ENCODE measurements around the gene PARP1. TPM values are rescaled to one million over a fixed set of nuclear protein-coding genes. Genes with fewer than 3 reads are reported as not detected.

Gene PARP1
- polyA plus RNA-seq, 1 experiment: 111 TPM

DNA sequence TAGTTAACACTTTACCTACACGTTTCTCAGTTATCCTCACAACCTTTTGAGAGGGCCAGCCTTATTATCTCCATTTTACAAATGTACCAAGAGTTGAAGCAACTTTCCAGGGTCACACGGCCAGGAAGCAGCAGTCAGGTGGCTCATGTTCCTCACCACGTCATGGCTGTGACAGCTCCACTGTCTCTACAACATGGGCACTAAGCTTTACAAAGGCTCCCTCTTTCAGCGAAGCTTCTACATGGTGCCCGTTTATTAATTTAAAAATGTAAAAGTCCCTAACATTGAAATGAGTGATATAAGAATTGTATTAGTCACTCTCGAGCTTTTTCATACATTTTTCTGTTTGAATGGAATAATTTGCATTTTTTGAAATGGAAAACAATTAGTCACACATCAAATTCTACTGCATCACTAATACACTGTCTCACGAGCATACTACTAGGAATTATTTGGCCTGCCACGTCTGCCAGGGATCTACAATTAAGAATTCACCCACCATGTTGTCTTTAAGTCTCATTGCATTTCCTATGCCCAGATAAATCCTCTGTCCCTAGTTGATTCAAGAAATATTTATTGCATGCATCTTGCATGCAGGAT is 70.5 kb downstream of the PARP1 start:
- Histone ChIP-seq H3K27me3 (ENCODE audit: control insufficient read depth, insufficient read depth, low read length) (peaks cover 15% of the 10 kb centered on the region), H3K27ac (ENCODE audit: low read depth, low read length) (no peak overlapping the region), H3K9me3 (ENCODE audit: control insufficient read depth, insufficient read depth, low read length) (no peaks in the 10 kb centered on the region), H3K4me3 (ENCODE audit: low read depth, low read length) (no peak overlapping the region)
- CTCF ChIA-PET: no interaction called here
- TF ChIP-seq, protein P1, sequence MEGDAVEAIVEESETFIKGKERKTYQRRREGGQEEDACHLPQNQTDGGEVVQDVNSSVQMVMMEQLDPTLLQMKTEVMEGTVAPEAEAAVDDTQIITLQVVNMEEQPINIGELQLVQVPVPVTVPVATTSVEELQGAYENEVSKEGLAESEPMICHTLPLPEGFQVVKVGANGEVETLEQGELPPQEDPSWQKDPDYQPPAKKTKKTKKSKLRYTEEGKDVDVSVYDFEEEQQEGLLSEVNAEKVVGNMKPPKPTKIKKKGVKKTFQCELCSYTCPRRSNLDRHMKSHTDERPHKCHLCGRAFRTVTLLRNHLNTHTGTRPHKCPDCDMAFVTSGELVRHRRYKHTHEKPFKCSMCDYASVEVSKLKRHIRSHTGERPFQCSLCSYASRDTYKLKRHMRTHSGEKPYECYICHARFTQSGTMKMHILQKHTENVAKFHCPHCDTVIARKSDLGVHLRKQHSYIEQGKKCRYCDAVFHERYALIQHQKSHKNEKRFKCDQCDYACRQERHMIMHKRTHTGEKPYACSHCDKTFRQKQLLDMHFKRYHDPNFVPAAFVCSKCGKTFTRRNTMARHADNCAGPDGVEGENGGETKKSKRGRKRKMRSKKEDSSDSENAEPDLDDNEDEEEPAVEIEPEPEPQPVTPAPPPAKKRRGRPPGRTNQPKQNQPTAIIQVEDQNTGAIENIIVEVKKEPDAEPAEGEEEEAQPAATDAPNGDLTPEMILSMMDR (IDR thresholded peaks at IDR 0.05; ENCODE audit: low read depth, low read length): no peak
- no peak for DNase-seq (ENCODE audit: low read depth, low spot score)
- POLR2A ChIA-PET: no interaction called here

DNA sequence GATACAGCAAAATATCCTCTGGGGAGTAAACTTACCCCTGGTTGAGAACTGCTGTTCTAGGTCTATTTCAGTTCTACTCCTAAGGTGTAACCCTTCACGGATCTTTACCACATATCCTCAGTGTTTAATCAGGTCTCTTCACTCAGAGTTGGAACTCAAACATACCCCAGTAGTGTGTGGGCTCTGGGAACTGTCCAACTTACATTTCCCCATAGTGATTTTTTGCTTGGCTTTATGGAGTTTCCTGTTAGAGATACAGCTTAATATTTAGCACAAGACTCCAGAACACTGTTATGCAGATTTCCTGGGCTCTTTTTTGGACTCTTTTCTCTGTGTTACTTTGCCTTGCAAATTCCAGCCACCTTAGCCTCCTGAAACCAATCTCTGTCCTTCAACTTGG is 72.2 kb downstream of the PARP1 start:
- ChIA-PET POLR2A (no interaction called here), CTCF (interaction anchor here (1.0 kb wide), 1 partner anchor 210 kb away, joined by 3 read pairs; no protein-coding TSS in a partner anchor)
- Histone ChIP-seq H3K27me3 (ENCODE audit: control insufficient read depth, insufficient read depth, low read length) (peaks cover 15% of the 10 kb centered on the region), H3K4me3 (ENCODE audit: low read depth, low read length) (no peak overlapping the region), H3K9me3 (ENCODE audit: control insufficient read depth, insufficient read depth, low read length) (no peaks in the 10 kb centered on the region), H3K27ac (ENCODE audit: low read depth, low read length) (no peak overlapping the region)
- TF ChIP-seq, protein P1 (IDR thresholded peaks at IDR 0.05; ENCODE audit: low read depth, low read length): no peak
- no peak for DNase-seq (ENCODE audit: low read depth, low spot score)

DNA sequence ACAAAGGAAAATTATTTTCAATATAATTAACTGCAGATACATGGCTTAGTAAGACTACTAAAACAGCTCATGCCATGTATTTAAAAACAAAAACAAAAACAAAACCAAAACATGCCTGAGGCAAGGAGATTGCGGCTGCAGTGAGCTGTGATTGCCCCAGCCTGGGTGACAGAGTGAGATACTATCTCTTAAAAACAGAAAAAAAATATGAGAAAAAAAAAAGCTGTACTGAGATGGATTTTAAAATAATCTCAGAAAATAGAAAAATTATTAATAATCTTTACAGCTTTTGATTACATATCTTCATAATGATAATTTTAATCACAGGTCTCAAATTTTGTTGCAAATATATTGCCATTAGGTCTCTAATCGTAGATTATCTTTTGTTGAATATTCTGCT is 74.9 kb downstream of the PARP1 start:
- no peak for DNase-seq (ENCODE audit: low read depth, low spot score)
- POLR2A ChIA-PET: no interaction called here
- H3K27me3 ChIP-seq (ENCODE audit: control insufficient read depth, insufficient read depth, low read length): peaks cover 11% of the 10 kb centered on the region
- peak overlapping the region; percentile 38 for H3K4me3 ChIP-seq (ENCODE audit: low read depth, low read length)
- CTCF ChIA-PET: interaction anchor here (0.7 to 3.1 kb wide), 11 partner anchors 19 to 268 kb away, joined by 3 to 27 read pairs (median 5); partner anchors contain the start of gene LIN9
- H3K27ac ChIP-seq (ENCODE audit: low read depth, low read length): no peak overlapping the region
- H3K9me3 ChIP-seq (ENCODE audit: control insufficient read depth, insufficient read depth, low read length): no peaks in the 10 kb centered on the region
- TF ChIP-seq, protein P1 (IDR thresholded peaks at IDR 0.05; ENCODE audit: low read depth, low read length): no peak

DNA sequence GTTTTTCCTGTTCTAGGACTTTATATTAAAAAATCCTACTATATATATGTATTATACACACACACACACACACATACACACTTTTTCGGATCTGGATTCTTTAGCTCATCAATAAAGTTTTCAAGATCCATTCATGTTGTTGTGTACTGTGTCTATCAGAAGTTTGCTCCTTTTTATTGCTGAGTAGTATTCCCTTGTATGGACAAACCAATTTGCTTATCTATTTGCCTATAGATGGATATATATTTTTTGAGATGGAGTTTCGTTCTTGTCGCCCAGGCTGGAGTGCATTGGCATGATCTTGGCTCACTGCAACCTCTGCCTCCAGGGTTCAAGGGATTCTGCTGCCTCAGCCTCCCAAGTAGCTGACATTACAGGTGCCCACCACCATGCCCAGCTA is 78.7 kb downstream of the PARP1 start:
- H3K27ac ChIP-seq (ENCODE audit: low read depth, low read length): no peak overlapping the region
- H3K4me3 ChIP-seq (ENCODE audit: low read depth, low read length): no peak overlapping the region
- ChIA-PET CTCF (interaction anchor here (2.6 kb wide), 1 partner anchor 204 kb away, joined by 12 read pairs; no protein-coding TSS in a partner anchor), POLR2A (no interaction called here)
- peaks cover 2% of the 10 kb centered on the region for H3K27me3 ChIP-seq (ENCODE audit: control insufficient read depth, insufficient read depth, low read length)
- no peaks in the 10 kb centered on the region for H3K9me3 ChIP-seq (ENCODE audit: control insufficient read depth, insufficient read depth, low read length)
- TF ChIP-seq, protein P1 (IDR thresholded peaks at IDR 0.05; ENCODE audit: low read depth, low read length): no peak
- DNase-seq (ENCODE audit: low read depth, low spot score): no peak

DNA sequence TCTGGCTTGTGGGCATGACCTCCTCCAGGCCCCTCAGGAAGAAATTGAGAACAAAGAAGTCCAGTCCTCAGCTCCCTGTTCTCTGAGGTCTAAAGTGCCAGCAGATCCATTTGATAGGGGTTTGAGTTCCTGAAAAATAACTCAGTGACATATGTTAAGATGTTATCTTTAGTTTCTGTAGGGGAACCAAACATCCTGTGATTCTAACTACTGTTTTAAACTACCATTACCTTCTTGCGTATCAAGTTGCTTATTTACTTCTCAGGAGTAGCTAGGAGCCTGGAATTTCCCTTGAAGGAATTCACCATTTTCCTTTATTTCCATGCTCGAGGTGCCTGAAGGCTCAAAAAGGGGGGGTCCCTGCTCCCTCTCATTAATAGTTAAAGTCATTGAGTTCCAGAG is 80.1 kb downstream of the PARP1 start:
- H3K4me3 ChIP-seq (ENCODE audit: low read depth, low read length): no peak overlapping the region
- TF ChIP-seq, protein P1 (IDR thresholded peaks at IDR 0.05; ENCODE audit: low read depth, low read length): no peak
- no peak overlapping the region for H3K27ac ChIP-seq (ENCODE audit: low read depth, low read length)
- H3K9me3 ChIP-seq (ENCODE audit: control insufficient read depth, insufficient read depth, low read length): no peaks in the 10 kb centered on the region
- ChIA-PET CTCF (interaction anchor here (2.6 kb wide), 1 partner anchor 202 kb away, joined by 12 read pairs; no protein-coding TSS in a partner anchor), POLR2A (no interaction called here)
- DNase-seq (ENCODE audit: low read depth, low spot score): no peak
- H3K27me3 ChIP-seq (ENCODE audit: control insufficient read depth, insufficient read depth, low read length): peaks cover 2% of the 10 kb centered on the region
